Caco-2 (cell line): Measurements from ENCODE around the gene CREB5. TPM values are rescaled to one million over a fixed set of nuclear protein-coding genes. Genes with fewer than 3 reads are reported as not detected.

Experiments used
- BruUV-seq: library from RNA; stranded (reverse); fragments of 400-500 nt; replicated peaks from 2 replicates; lab custom pipeline; 2021; lab: Mats Ljungman, UMichigan
- CTCF ChIA-PET: fragments of 300-600 bp; sonication (Branson Sonifier 250); formaldehyde crosslinking; loops from one replicate; lab custom pipeline; 2022; ENCODE audit warnings: antibody characterized with exemption; lab: Charles Lee
- POLR2A ChIA-PET: fragments of 300-600 bp; sonication (Branson Sonifier 250); formaldehyde crosslinking; loops from one replicate; lab custom pipeline; 2022; ENCODE audit warnings: antibody characterized with exemption; lab: Charles Lee
- DNase-seq, 2 experiments: peaks; one replicate each; pipeline versions ENCODE4 v3.0.0 to v3.0.0-alpha.2; 2020 to 2022
- H3K27me3 ChIP-seq: replicated peaks from 2 replicates; pipeline ENCODE4 v1.6.0; 2011; ENCODE audit warnings: low read length; ENCODE audit not compliant: control insufficient read depth, insufficient read depth
- H3K36me3 ChIP-seq: 2 replicates; pipeline ENCODE4 v1.5.1; 2011; ENCODE audit warnings: low read length; ENCODE audit not compliant: control insufficient read depth, insufficient read depth
- H3K4me1 ChIP-seq: fragments of 250-450 bp; sonication (Bioruptor Pico); 2 replicates; pipeline ENCODE4 v1.5.1; 2020; ENCODE audit warnings: mild to moderate bottlenecking
- H3K4me3 ChIP-seq: 2 replicates; pipeline ENCODE4 v1.5.1; 2011; ENCODE audit warnings: low read depth, mild to moderate bottlenecking, control low read depth, low read length
- H3K9me3 ChIP-seq: fragments of 250-450 bp; sonication (Bioruptor Pico); 2 replicates; pipeline ENCODE4 v1.5.1; 2020; ENCODE audit warnings: mild to moderate bottlenecking, moderate library complexity
- H3K27ac Mint-ChIP-seq: one replicate; pipeline ENCODE4 v1.8.0; 2022; ENCODE audit warnings: mixed read lengths; ENCODE audit not compliant: unreplicated experiment
- H3K27me3 Mint-ChIP-seq: one replicate; pipeline ENCODE4 v1.8.0; 2022; ENCODE audit warnings: mixed read lengths; ENCODE audit not compliant: insufficient read depth, unreplicated experiment
- H3K36me3 Mint-ChIP-seq: one replicate; pipeline ENCODE4 v1.8.0; 2022; ENCODE audit warnings: mild to moderate bottlenecking, mixed read lengths; ENCODE audit not compliant: insufficient read depth, unreplicated experiment
- H3K4me1 Mint-ChIP-seq: one replicate; pipeline ENCODE4 v1.8.0; 2022; ENCODE audit warnings: low read depth, mixed read lengths; ENCODE audit not compliant: unreplicated experiment
- H3K4me3 Mint-ChIP-seq: one replicate; pipeline ENCODE4 v1.8.0; 2022; ENCODE audit warnings: mild to moderate bottlenecking, moderate library complexity, mixed read lengths; ENCODE audit not compliant: unreplicated experiment
- H3K9me3 Mint-ChIP-seq: one replicate; pipeline ENCODE4 v1.8.0; 2022; ENCODE audit warnings: mixed read lengths; ENCODE audit not compliant: unreplicated experiment
- intact Hi-C: fragments of 100-400 bp; cut with micrococcal nuclease; formaldehyde crosslinking; loops from one replicate; pipeline ENCODE4 v1.10.0; 2022; ENCODE audit not compliant: unreplicated experiment
- total RNA-seq: library from RNA; stranded (reverse); gene quantifications from 2 replicates; pipeline ENCODE4 v1.2.3, GENCODE V29; 2022
- TF ChIP-seq, protein P1 (sequence below), 2 experiments: fragments of 200-600 bp in 1 of 2; IDR thresholded peaks; 1 replicate in 1 of 2; 2 replicates in 1 of 2; pipeline versions ENCODE4 v1.5.1 to v1.8.0; 2011 to 2022; ENCODE audit warnings: antibody characterized with exemption in 1 of 2, control low read depth in 1 of 2, inconsistent platforms in 1 of 2, low read depth in 1 of 2, low read length in 1 of 2, mild to moderate bottlenecking in 1 of 2, moderate library complexity in 1 of 2; ENCODE audit not compliant: insufficient read depth in 1 of 2, severe bottlenecking in 1 of 2, unreplicated experiment in 1 of 2

CREB5 gene
- total RNA-seq, 1 experiment from 2014 or later = 9.1 TPM

DNA sequence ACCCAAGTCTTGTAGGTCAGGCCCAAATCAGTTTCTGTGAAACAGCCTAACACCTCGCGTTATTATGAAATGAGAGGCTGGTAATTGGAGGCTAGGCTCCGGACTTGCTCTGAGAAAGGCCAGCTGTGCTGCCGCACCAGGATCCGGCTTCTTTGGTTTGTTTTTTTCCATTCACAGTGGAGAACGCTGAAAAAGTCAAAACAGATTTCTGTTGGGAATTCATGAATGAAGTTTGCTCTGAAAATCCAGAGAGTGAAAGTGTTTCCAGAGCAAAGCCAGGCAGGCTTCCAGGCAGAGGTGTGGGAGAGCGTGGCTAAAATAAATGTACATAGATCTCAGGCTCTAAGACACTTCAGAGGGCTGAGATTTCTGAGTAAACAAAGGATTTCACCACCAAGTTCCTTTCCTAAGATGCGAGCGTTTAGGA lies 305.8 kb downstream of the CREB5 start:
- Mint-ChIP-seq H3K4me1 (peaks cover 6% of the 10 kb centered on the region), H3K27ac (no peak overlapping the region)
- H3K4me3 ChIP-seq = no peak overlapping the region

DNA sequence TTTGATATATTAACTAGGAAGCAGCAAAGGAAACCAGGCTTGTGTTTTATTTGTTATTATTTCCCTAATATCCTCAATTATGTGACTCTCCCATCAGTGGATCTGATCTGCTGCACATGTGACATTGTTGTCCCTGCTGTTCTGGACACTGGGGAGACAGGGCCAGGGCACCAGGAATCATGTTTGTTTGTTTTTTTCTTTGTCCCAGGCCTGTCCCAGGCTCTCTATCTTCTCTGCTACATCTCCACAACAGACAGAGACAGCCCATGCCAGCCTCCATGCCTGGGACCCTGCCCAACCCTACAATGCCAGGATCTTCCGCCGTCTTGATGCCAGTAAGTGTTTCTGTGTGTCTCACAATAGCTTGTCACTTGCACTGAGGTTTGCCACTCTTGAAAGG lies 306.2 kb downstream of the CREB5 start:
- POLR2A ChIA-PET = no interaction called here
- H3K4me1 ChIP-seq = no peaks in the 10 kb centered on the region
- no peak overlapping the region for H3K4me3 ChIP-seq
- peaks cover 6% of the 10 kb centered on the region for H3K4me1 Mint-ChIP-seq
- DNase-seq = no peak
- H3K36me3 Mint-ChIP-seq = no peaks in the 10 kb centered on the region
- H3K36me3 ChIP-seq = no peaks in the 10 kb centered on the region
- no peaks in the 10 kb centered on the region for H3K27me3 ChIP-seq
- no peaks in the 10 kb centered on the region for H3K9me3 Mint-ChIP-seq
- intact Hi-C loops = no loop called here
- BruUV-seq = no TSS peak
- no peaks in the 10 kb centered on the region for H3K9me3 ChIP-seq
- H3K4me3 Mint-ChIP-seq = no peak overlapping the region
- no peaks in the 10 kb centered on the region for H3K27me3 Mint-ChIP-seq
- no peak overlapping the region for H3K27ac Mint-ChIP-seq
- TF ChIP-seq, protein P1, sequence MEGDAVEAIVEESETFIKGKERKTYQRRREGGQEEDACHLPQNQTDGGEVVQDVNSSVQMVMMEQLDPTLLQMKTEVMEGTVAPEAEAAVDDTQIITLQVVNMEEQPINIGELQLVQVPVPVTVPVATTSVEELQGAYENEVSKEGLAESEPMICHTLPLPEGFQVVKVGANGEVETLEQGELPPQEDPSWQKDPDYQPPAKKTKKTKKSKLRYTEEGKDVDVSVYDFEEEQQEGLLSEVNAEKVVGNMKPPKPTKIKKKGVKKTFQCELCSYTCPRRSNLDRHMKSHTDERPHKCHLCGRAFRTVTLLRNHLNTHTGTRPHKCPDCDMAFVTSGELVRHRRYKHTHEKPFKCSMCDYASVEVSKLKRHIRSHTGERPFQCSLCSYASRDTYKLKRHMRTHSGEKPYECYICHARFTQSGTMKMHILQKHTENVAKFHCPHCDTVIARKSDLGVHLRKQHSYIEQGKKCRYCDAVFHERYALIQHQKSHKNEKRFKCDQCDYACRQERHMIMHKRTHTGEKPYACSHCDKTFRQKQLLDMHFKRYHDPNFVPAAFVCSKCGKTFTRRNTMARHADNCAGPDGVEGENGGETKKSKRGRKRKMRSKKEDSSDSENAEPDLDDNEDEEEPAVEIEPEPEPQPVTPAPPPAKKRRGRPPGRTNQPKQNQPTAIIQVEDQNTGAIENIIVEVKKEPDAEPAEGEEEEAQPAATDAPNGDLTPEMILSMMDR (IDR thresholded peaks at IDR 0.05; ENCODE audit: insufficient read depth in 1 of 2, low read depth in 1 of 2, low read length in 1 of 2, severe bottlenecking in 1 of 2, unreplicated experiment in 1 of 2) = no peak
- CTCF ChIA-PET = no interaction called here

More for the DNA sequence above, 305.8 kb downstream of the CREB5 start:
- Mint-ChIP-seq H3K36me3 (no peaks in the 10 kb centered on the region), H3K27me3 (no peaks in the 10 kb centered on the region), H3K9me3 (no peaks in the 10 kb centered on the region), H3K4me3 (no peak overlapping the region)
- no peaks in the 10 kb centered on the region for H3K4me1 ChIP-seq
- TF ChIP-seq, protein P1 (IDR thresholded peaks at IDR 0.05; ENCODE audit: insufficient read depth in 1 of 2, low read depth in 1 of 2, low read length in 1 of 2, severe bottlenecking in 1 of 2, unreplicated experiment in 1 of 2) = no peak
- ChIA-PET CTCF (interaction anchor here (0.7 kb wide), 1 partner anchor 447 kb away, joined by 3 read pairs; no protein-coding TSS in a partner anchor), POLR2A (no interaction called here)
- intact Hi-C loops = no loop called here
- no peaks in the 10 kb centered on the region for H3K27me3 ChIP-seq
- H3K36me3 ChIP-seq = no peaks in the 10 kb centered on the region
- no peaks in the 10 kb centered on the region for H3K9me3 ChIP-seq
- DNase-seq = no peak
- BruUV-seq = no TSS peak

DNA sequence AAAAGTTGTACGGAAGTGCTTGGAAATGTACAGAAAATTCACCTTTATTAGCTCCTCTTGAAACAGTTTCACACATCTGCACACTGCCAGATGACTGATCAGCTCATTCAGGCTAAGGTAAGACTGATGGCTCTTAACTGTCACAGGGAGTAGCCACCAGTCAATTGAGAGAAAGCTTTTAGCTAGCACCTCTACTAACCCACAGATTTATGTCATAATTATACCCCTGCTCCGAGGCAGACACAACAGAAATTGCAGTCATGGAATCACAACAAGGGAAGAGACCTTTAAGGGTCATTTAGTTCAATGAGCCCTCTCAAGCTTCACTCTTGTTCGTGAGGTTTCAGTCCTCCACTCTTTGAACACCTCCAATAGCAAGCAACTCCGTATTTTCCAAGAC lies 310.4 kb downstream of the CREB5 start:
- Histone ChIP-seq H3K4me3 (no peak overlapping the region), H3K9me3 (no peaks in the 10 kb centered on the region), H3K36me3 (no peaks in the 10 kb centered on the region), H3K27me3 (no peaks in the 10 kb centered on the region), H3K4me1 (no peaks in the 10 kb centered on the region)
- ChIA-PET POLR2A (no interaction called here), CTCF (no interaction called here)
- Mint-ChIP-seq H3K36me3 (no peaks in the 10 kb centered on the region), H3K4me1 (no peaks in the 10 kb centered on the region), H3K4me3 (no peak overlapping the region), H3K9me3 (no peaks in the 10 kb centered on the region), H3K27me3 (no peaks in the 10 kb centered on the region), H3K27ac (no peak overlapping the region)
- TF ChIP-seq, protein P1 (IDR thresholded peaks at IDR 0.05; ENCODE audit: insufficient read depth in 1 of 2, low read depth in 1 of 2, low read length in 1 of 2, severe bottlenecking in 1 of 2, unreplicated experiment in 1 of 2) = no peak
- intact Hi-C loops = no loop called here
- no TSS peak for BruUV-seq
- no peak for DNase-seq
